NCI-H1105 (cell line): Measurements from ENCODE around the gene ODF2L.
"Not testable (repeated sequence)": the region's sequence is repeated elsewhere in the genome, so short reads cannot be mapped to it uniquely, and the experiment has no call there.

ENCODE experiments used
- DNase-seq: peaks from one replicate; lab custom pipeline; 2025; lab: John Stamatoyannopoulos, UW

Gene ODF2L

GRCh38 chr1:86387916-86388627 is 8.1 kb downstream of the ODF2L start:
- no peak for DNase-seq

DNA sequence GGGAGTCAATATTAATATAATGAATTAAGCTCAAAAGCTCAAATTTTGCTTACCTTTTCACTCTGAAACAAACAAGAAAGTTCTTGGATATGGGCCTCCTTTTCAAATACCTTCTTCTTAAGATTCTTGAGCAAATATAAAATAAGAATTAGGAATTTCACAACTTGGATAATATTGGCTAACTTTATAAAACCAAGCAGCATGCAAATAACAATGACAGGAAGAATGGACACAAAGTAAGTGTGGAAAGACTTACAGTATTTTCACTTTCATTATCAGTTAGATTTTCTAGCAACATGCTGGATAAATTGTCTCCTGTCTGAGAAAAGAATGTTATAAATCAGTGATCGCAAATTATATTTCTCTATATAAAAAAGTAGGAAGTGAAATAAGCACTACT is 13.2 kb downstream of the ODF2L start:
- DNase-seq: no peak

DNA sequence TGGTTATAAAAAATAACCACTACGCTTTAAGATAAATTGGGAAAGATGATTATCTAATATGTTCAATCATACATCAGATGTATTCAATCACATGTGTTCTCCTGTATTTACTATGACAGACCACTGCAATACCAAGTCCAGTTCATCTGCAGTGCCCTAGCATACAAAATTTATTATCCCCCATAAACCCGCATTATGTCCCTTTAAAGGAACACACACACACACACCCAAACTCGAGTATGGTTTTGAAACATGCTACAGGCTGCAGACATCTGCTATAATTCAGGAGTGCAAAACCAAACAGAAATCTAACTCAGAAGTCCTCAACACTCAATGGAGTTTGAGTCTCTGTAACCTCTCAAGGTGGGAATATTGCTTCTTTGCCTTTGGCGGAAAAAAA is 14.9 kb downstream of the ODF2L start:
- no peak for DNase-seq

- DNase-seq: peak; percentile 46
These were observed 15.8 kb downstream of the ODF2L start for GRCh38 chr1:86380257-86380861.

GRCh38 chr1:86378813-86379212 is 17.3 kb downstream of the ODF2L start:
- DNase-seq: no peak

DNA sequence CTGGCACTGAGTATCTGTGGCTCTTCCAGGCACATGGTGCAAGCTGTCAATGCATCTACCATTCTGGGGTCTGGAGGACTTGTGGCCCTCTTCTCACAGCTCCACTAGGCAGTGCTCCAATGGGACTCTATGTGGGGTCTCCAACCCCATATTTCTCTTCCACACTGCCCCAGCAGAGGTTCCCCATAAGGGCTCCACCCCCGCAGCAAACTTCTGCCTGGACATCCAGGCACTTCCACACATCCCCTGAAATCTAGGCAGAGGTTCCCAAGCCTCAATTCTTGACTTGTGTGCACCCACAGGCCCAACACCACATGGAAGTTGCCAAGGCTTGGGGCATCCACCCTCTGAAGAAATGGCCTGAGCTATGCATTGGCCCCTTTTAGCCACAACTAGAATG is 18.8 kb downstream of the ODF2L start:
- DNase-seq: no peak

DNA sequence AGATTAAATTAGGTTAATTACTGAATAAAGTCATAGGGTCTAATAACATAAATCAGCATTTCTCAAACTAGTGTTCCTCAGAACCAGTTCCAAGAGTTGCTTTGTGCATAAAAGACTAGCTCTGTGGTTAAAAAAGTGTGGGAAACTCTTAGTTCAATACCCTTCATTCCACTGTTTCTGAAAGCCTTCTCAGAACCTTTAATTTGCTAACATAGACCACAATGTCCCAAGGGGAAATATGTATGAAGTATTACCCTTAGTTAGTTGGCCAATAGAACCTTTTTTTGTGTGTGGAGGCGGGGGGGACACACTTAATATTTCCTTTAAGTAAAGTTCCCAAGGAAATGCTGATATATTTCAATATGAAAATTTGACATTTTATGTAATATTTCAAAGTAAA is 20.4 kb downstream of the ODF2L start:
- DNase-seq: no peak

DNA sequence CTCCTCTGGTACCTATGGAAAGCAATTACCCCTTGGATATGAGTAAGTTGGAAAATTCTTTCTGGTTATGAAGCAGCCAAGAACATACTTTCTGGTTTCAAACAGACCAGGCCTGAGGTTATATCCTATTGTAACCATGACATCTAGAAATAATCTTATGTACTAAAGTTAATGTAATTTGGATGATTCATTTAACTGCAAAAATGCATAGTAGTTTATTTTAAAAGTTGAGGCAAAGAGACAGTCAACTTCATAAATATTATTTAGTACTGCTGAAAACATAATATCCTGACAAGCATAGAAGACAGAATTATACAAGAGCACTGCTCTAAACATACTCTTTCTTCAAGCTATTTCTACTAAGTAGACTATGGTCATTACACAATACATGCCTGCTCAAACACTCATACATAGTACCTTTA is 25.5 kb downstream of the ODF2L start:
- DNase-seq: no peak

DNA sequence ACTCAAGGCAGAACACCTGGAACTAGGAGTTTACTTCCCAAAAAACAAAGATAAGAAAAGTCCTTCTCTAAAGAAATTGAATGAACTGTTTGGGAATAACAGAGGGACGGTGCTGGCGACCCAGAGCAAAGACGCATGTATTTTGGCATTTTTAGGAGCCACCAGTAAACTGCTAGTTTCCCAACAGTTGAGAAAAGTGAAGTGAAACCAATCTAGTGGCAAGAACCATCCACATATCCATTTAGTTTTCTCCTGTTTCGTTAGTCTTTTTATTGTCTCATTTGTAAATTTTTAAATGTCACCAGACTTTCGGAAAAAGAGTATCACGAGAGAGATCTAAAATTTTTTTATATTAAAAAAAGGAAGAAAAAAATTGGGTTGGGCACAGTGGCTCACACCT is 30.2 kb downstream of the ODF2L start:
- no peak for DNase-seq

- DNase-seq: no peak
These were observed 33.3 kb downstream of the ODF2L start for GRCh38 chr1:86362807-86363206.

DNA sequence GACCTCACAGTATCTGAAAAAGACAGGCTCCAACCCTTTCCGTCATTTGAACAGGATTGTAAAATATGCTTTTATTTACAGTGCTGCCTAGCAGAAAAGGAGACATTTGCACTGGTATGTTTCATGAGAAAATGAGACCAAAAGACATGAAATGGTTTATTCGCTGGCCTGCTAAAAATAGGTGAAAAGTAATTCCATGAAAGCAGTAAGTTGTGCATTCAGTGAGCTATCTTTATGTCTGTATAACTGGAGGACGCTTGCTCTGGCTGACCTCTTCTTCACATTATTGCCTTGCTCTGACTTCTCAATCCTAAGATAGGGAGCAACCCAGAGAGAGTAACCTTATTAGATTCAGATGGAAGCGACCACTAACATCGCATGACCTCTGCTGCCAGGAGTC is 38.3 kb downstream of the ODF2L start:
- no peak for DNase-seq

GRCh38 chr1:86356247-86356646 is 39.9 kb downstream of the ODF2L start:
- DNase-seq: no peak

DNA sequence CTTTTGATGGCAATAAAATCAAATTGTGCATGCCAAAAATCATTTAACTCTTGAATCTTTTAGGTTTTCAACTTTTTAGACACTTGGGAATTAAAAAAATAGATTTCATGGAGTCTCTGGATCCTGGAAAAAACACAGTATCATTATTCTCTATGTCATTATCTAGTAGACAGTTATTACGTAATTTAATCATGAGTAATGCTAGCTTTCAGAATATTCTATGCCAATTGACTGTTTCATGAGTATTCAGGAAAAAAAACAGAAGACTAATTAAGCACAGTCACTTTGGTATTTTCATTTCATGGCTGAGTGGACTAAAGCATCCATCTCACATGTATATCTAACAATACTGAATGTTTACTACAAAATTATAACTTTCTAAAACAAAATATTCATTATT is 44.0 kb downstream of the ODF2L start:
- DNase-seq: no peak

DNA sequence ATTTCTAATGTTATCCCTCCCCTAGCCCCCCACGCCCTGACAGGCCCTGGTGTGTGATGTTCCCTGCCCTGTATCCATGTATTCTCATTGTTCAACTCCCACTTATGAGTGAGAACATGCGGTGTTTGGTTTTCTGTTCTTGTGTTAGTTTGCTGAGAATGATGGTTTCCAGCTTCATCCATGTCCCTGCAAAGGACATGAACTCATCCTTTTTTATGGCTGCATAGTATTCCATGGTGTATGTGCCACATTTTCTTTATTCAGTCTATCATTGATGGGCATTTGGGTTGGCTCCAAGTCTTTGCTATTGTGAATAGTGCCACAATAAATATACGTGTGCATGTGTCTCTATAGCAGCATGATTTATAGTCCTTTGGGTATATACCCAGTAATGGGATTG is 45.9 kb downstream of the ODF2L start:
- DNase-seq: not testable (repeated sequence)

DNA sequence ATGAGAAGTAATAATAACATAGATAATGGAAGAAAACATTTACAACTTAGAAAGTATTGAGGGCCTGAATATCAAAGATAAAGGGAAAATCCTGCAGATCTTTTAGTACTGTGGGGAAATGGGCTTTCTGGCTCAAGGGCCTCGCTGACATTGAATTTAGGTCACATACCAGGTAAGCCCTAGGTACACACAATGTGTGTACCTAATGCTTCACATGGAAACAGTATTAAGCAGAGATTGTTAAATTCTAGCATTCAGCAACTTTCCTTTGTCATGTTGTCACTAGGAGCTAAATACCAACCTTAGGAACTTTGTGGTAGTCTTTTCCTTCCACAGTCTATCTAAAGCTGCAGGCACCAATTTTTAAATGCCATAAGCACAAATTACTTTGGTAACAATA is 49.7 kb downstream of the ODF2L start:
- DNase-seq: no peak

- no peak for DNase-seq
These were observed 51.1 kb downstream of the ODF2L start for GRCh38 chr1:86345042-86345441.

DNA sequence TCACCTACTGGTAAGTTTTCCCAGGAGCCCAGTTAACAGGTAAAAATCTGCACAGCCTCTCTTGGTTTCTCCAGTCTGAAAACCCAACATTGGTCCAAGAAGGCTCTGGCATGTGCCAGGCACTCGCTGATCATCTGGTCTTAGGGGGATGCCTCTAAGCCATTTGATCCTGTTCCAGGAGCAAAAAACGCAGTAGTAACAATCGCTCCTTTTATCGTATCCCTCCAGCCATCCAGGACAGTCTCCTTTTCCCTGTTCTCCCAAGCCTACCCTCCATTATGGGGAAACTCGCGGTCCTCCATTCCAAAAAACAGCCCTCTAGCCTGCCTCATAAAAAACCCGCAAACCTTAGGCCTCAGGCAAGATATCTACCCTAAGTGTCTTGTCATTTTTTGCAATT is 56.2 kb downstream of the ODF2L start:
- DNase-seq: no peak

GRCh38 chr1:86339014-86339812 is 56.9 kb downstream of the ODF2L start:
- no peak for DNase-seq

GRCh38 chr1:86335916-86336315 is 60.2 kb downstream of the ODF2L start:
- DNase-seq: no peak

GRCh38 chr1:86325264-86325663 is 70.9 kb downstream of the ODF2L start:
- no peak for DNase-seq

DNA sequence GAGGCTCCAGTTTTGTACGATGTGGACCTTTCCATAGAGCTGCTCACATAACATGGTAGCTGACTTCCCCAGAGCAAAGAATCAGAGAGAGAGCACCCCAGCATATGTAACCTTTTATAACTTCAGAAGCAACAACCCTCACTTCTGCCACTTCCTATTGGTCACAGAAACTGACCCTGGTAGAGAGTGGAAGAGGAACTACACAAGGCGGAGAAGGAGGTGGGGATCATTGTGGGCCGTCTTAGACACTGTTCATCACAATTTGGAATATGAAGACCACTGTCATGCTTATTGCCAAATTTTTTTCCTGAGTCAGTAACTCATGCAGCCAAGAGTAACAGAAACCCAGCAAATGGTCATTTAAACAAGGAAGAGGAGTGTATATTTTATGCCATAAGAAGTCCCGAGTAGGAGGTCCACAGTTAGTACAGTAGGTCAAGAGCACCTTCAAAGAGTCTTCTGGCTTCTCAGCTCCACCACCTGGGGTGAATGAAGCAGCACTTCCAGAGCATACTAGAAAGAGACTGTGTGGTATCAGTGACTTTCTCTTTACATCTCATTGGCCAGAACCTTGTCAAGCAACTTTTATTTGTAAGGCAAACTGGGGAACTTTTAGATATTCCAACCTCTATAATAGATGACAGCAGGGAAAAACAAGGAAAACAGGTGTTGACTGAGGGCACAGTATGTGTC is 71.8 kb downstream of the ODF2L start:
- DNase-seq: no peak

GRCh38 chr1:86322241-86322640 is 73.9 kb downstream of the ODF2L start:
- no peak for DNase-seq

GRCh38 chr1:86318436-86318835 is 77.7 kb downstream of the ODF2L start:
- no peak for DNase-seq
